Bronchial epithelial cell (primary cell): ENCODE measurements around the gene FAM120A. TPM values are rescaled to one million over a fixed set of nuclear protein-coding genes. Genes with fewer than 3 reads are reported as not detected.

Experiments
- DNase-seq: peaks from one replicate; pipeline ENCODE4 v3.0.0-alpha.2; 2010; ENCODE audit warnings: low read depth
- FAIRE-seq: peaks from 2 replicates; lab custom pipeline; 2011; peaks lifted over from hg19 to GRCh38; lab: Jason Lieb, UNC
- H3K27me3 ChIP-seq: 2 replicates; pipeline ENCODE4 v1.5.1; 2011; ENCODE audit warnings: low read length; ENCODE audit not compliant: control insufficient read depth, insufficient read depth
- H3K36me3 ChIP-seq: 2 replicates; pipeline ENCODE4 v1.5.1; 2011; ENCODE audit warnings: low read length; ENCODE audit not compliant: control insufficient read depth, insufficient read depth
- H3K4me3 ChIP-seq: 2 replicates; pipeline ENCODE4 v1.5.1; 2011; ENCODE audit warnings: mild to moderate bottlenecking, low read depth, low read length, control low read depth
- total RNA-seq: library from RNA; depleted of rRNA; stranded (reverse); fragments of >200 nt; gene quantifications from 2 replicates; pipeline ENCODE4 v1.2.1, GENCODE V29; 2014
- TF ChIP-seq, protein P1 (sequence below): IDR thresholded peaks from 2 replicates; pipeline ENCODE4 v1.5.1; 2011; ENCODE audit warnings: mild to moderate bottlenecking, moderate library complexity, low read length, control low read depth, inconsistent platforms; ENCODE audit not compliant: insufficient read depth, severe bottlenecking

FAM120A gene
- total RNA-seq, 1 donor from 2014 or later = 69.0 TPM

DNA sequence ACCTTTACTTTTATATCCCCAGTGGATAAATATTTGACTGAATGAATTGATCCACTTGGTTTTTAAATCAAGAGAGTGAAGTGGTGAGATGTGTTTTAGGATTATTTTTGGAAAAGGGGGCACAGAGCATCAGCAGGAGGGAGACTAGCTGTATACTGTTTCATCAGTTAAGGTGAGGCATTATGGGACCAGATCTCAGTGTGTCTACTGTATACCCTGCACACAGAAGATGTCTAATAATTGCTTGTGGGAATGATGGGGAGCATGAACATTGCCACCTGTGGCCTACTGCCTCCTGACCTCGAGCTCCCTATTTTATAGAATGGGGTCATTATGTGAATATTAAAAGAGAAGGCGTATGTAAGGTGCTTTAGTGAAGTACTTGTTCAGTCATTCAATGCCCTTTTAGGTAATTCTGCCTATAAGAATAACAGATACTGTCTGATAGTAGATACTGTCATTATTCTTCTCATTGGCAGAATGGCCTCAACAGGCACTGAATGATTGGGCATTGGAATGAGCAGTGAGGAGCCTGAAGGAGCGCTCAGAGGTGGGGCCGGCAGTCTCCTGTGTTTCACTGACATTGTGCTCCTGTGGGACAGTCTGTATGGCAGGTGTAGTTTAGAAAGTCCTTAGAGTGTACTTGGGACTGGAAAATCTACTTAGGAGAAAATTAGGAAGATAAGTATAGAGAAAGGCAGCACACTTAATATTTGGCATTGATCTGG lies 49.2 kb downstream of the FAM120A start:
- no peaks in the 10 kb centered on the region for H3K27me3 ChIP-seq
- DNase-seq (no peak), FAIRE-seq (no peak)
- peak overlapping the region; percentile 4 for H3K4me3 ChIP-seq
- H3K36me3 ChIP-seq = peaks cover 11% of the 10 kb centered on the region
- TF ChIP-seq, protein P1, sequence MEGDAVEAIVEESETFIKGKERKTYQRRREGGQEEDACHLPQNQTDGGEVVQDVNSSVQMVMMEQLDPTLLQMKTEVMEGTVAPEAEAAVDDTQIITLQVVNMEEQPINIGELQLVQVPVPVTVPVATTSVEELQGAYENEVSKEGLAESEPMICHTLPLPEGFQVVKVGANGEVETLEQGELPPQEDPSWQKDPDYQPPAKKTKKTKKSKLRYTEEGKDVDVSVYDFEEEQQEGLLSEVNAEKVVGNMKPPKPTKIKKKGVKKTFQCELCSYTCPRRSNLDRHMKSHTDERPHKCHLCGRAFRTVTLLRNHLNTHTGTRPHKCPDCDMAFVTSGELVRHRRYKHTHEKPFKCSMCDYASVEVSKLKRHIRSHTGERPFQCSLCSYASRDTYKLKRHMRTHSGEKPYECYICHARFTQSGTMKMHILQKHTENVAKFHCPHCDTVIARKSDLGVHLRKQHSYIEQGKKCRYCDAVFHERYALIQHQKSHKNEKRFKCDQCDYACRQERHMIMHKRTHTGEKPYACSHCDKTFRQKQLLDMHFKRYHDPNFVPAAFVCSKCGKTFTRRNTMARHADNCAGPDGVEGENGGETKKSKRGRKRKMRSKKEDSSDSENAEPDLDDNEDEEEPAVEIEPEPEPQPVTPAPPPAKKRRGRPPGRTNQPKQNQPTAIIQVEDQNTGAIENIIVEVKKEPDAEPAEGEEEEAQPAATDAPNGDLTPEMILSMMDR = no peak

DNA sequence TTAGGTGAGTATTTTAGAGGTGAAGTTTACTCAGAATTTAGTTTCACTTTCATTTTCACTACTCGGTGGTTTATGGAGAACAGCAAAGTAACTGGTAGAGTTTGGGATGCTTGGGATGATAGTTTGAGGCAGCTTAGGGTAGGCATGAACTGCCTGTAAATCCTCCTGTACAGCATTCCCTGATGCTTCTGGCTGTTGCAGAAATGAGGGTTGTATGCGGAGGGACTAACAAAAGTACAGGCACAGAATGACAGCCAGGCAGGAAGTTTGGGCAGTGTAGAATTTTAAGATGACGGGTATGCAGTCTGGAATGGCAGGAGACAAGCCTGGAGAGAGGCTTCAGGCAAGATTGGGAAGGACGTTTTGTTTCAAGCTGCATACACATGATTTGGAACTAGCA lies 49.9 kb downstream of the FAM120A start:
- Histone ChIP-seq H3K27me3 (no peaks in the 10 kb centered on the region), H3K36me3 (peaks cover 11% of the 10 kb centered on the region), H3K4me3 (peak overlapping the region; percentile 9)
- FAIRE-seq (no peak), DNase-seq (peak; percentile 11)
- TF ChIP-seq, protein P1 = no peak

DNA sequence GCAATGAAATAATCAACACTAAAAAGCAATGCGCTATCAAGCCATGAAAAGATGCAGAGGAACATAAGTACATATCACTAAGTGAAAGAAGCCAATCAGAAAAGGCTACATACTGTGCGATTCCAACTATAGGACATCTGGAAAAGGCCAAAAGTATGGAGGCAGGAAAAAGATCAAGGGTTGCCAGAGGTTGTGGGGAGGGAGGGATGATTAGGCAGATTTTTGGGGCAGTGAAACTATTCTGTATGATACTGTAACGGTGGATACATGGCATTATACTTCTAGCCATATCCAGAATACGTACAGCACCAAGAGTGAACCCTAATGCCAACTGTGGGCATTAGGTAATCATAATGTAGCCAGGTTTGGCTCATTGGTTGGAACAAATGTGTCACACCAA lies 51.9 kb downstream of the FAM120A start:
- peaks cover 5% of the 10 kb centered on the region for H3K36me3 ChIP-seq
- TF ChIP-seq, protein P1 = no peak

DNA sequence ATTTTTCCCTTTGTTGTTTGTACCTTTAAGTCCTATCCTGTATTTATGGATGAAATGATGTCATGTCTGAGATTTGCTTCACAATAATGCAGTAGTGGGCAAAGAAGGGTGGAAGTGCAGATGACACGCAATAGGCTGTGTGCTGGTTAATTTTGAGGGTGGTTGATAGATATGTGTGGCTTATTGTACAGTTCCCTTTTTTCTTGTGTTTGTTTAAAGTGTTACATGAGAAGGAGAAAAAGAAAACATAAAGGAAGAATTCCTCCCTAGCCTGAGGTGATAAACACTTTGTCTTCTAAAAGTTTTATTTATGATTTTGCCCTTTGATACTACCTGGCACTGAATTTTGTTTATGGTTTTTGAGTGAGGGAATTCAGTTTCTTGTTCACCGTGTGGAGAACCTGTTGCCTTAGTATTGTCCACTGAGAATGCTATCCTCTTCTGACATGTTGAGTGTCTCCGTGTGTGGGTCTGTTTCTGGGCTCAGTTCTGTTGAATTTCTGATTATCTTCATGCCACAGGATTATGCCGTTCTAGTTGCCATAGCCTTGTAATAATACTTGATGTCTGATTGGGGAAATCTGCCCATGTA lies 54.2 kb downstream of the FAM120A start:
- FAIRE-seq (no peak), DNase-seq (no peak)
- Histone ChIP-seq H3K4me3 (no peak overlapping the region), H3K36me3 (peaks cover 2% of the 10 kb centered on the region), H3K27me3 (no peaks in the 10 kb centered on the region)
- TF ChIP-seq, protein P1 = no peak

More for the DNA sequence above, 51.9 kb downstream of the FAM120A start:
- Histone ChIP-seq H3K4me3 (no peak overlapping the region), H3K27me3 (no peaks in the 10 kb centered on the region)
- DNase-seq (no peak), FAIRE-seq (no peak)

DNA sequence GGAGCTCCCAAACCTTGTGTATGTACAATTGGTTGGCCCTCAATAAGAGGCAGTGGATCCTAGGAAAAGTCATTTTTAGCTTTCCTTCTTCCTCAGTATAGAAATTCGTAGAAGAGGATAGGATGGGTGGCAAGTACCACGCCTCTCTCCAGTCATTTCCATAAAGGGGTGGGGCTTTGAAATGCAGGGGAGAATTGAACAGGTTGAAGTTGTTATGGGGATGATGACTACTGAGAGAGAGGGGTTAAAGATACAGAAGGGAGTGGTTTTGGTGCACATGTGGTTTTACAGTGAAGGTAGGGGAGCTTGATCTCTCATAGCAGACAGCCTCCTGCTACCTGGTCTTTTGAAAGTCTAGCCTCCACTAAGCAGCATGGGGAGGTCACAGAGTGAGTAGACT lies 56.3 kb downstream of the FAM120A start:
- TF ChIP-seq, protein P1 = no peak
- H3K27me3 ChIP-seq = no peaks in the 10 kb centered on the region
- peaks cover 2% of the 10 kb centered on the region for H3K36me3 ChIP-seq
- FAIRE-seq = no peak
- no peak overlapping the region for H3K4me3 ChIP-seq
- DNase-seq = no peak
